Tongue (tissue), 2 donors: Measurements from ENCODE around the gene CBX1. TPM values are rescaled to one million over a fixed set of nuclear protein-coding genes. Genes with fewer than 3 reads are reported as not detected.
"Not testable (repeated sequence)": the region's sequence is repeated elsewhere in the genome, so short reads cannot be mapped to it uniquely, and the experiment has no call there.

ENCODE experiments used
- DNase-seq: peaks from one replicate; pipeline ENCODE4 v3.0.0-alpha.2; 2015
- total RNA-seq: library from RNA; depleted of rRNA; stranded (reverse); fragments of >200 nt; gene quantifications from one replicate; pipeline ENCODE4 v1.2.3, GENCODE V29; 2014

CBX1 gene
- total RNA-seq, 1 donor from 2014 or later = 61.0 TPM

DNA sequence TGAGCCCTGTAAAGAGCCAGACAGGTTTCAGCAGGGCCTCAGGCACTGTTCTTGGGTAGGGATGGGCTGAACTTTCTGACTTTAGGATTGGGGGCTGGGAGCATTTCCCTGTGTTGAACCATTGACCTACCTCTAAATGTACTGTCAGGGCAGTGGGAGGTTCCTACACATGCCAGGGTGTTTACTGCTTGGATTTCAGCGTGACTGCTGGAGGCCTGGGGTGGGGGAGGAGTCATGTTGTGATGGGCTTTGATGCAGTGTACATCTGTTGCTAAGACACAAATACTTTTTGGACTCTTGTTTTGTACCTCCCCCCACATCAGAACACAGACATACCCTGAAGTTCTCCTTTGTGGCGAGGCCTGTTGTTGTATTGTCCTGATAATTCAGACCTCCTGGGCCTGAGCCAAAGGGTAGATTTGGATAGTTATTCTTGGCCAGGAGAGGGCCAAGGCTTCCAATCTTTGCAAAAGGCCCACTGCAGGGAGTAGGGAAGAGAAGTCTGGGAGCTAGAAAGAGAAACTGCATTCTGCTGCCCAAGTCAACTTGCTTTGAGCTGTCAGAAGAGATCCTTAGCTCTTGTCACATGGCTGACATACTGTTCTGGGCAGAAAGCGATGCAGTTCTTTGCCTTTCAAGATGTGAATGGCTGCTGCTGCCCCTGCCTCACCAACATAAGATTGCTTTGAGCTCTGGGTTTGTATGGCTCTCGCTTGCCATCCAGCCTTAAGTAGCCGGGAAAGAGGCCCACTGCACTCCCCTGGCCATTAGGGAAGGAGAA, 49.4 kb downstream of the CBX1 start:
- peak; percentile 90 for DNase-seq

DNA sequence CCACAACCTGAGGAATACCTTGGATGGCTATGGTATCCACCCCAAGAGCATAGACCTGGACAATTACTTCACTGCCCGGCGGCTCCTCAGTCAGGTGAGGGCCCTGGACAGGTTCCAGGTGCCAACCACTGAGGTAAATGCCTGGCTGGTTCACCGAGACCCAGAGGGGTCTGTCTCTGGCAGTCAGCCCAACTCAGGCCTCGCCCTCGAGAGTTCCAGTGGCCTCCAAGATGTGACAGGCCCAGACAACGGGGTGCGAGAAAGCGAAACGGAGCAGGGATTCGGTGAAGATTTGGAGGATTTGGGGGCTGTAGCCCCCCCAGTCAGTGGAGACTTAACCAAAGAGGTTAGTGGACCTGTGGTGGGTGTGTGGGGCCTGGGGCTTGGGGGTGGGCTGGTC, 50.0 kb downstream of the CBX1 start:
- DNase-seq = no peak

DNA sequence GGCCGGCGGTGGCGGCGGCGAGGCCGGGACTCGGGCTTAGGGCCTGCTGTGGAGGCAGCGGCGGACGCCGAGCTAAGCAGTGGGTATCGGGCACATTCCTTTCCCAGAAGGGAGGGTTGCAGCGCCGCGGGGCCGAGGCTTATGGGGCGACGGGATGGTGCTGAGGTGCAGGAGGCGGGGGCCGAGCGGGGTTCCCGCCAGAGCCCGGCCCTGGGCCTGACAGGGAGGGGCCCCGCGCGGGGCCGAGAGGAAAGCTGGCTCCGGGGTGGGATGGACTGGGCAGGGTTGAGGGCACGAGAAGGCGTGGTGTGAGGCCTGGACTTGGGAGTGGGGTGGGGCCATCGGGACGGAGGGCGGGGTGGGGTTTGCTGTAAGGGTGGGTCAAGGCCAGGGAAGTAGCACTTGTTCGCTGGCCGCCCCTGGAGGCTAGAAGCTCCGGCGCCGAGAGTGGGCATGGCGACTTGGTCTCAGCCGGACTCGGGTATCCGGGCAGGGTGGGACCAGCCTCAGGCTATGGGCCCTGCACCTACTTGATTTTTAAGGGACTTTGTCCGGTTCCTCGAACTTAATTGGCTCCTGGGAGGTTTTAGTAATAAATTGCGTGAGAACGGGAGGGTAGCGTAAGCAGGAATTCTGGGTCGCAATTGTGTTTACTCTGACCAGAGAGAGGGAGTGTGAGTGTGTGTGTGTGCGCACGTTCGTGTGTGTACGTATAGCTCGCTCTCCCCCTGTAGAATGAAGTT, 52.7 kb downstream of the CBX1 start:
- peak; percentile 92 for DNase-seq

DNA sequence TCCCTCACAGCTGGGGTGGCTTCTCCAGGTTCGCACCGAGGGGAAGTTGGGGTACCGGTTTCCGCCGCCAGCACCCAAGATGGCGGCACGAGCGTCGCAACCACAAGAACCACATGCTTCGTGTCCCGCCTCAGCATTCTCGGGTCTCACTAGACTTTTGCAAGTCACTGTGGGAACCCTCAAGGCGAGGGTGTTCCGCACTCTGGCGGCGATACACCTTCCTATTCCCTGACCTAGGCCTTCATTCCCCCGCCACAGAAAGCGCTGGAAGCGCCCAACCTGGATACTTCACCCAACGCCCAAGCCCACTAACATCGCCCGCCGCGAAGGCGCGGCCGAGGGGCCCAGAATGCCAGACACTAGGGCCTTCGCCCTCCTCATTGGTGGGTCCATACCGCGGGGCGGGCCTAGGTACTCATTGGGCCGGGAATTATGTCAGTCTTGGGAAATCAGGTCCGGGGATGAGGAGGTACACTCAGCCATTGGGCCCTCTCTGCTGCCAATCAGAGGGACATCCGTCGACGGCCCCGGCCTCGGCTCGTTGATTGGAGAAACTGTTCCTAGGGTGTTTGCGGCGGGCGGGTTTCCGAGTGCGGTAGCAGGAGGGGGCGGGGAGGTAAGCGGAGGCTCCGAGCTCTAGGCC, 53.4 kb downstream of the CBX1 start, which contains the start of gene NFE2L1:
NFE2L1 (plus strand) TSS at position 619 of the 643 bp plus-strand sequence. CDS start 2,760 bp downstream, outside the sequence.
- peak; percentile 100 for DNase-seq

DNA sequence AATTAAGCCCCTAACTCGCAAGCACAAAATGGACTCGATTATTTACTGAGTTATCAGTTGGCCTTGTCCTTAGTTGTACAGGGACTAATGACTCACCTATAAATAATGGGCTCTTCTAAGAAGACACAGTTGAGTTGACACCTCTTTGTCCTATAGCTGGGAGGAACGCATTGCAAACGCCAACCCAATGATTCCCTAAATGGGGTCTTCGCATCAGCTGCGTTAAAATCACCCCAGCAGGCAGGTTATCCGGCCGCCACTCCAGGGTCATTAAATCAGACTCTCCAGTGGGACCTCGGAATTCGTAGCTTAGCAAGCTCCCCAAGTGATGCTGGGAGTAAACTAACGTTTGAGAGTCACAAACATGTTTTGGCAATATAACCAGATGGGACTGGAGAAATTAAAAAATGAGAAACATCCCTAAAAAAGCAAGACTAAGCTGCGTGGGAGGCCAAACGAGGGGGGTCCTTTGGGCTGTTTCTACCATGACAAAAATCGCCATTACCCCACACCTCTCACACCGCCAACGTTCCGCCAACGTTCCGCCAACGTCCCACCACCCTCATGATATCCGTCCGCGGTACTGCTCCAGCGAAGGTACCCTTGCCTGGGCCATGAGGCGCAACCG, 54.1 kb downstream of the CBX1 start:
- no peak for DNase-seq

DNA sequence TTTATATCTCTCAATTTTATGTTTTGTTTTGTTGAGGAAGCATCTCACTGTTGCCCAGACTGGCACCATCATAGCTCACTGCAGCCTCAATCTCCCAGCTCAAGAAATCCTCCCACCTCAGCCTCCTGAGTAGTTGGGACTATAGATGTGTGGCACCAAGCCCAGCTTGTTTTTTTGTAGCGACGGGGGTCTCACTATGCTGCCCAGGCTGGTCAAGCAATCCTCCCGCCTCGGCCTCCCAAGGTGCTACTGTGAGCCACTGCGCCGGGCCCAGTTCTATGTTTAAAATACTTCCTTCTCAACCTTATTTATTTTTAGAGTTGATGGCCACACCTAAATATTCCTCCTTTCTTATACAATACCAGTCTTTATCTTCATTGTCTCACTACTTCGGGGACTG, 55.0 kb downstream of the CBX1 start:
- DNase-seq = no peak

DNA sequence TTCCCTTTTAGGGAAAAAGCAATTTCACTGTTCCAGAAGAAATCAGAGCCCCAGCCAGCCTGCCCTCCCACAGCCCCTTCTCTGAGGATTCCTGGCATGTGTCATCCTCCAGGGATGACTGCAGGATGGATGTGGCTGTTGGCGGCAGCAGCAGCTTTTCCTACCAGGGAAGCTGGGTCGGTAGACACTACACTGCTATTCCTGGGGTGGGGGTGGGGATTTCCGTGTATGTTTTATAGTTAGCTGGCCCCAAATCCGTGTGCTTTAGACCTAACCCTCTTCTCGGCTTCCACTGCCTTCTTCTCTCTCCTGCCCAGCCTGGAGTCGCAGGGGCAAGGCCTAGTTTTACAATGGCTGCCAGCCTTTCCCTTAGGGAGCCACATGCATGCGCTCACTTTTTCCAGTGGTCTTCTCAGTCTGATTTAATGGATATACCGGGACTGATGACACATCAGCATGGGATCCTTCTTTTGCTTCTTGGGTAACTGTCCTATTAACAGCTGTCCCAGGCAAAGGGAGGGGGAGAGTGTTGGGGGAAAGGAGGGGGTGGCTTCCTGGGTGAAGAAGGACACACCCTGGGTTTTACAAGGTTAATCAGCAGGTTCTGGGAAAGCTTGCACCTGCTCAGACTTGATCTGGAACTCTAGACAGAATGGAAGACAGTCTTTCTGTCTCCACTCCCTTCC, 55.8 kb downstream of the CBX1 start:
- DNase-seq = peak; percentile 76

DNA sequence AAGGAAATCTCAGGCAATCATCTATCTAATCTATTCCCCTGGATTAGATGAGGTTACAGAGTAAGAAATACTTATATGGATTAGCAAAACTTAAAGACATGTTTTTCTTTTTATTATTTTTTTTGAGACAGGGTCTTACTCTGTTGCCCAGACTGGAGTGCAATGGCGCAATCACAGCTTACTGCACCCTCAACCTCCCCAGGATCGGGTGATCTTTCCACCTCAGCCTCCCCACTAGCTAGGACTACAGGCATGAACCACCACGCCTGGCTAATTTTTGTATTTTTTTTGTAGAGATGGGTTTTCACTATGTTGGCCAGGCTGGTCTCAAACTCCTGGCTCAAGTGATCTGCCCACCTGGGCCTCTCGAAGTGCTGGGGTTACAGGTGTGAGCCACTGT, 56.4 kb downstream of the CBX1 start:
- no peak for DNase-seq

DNA sequence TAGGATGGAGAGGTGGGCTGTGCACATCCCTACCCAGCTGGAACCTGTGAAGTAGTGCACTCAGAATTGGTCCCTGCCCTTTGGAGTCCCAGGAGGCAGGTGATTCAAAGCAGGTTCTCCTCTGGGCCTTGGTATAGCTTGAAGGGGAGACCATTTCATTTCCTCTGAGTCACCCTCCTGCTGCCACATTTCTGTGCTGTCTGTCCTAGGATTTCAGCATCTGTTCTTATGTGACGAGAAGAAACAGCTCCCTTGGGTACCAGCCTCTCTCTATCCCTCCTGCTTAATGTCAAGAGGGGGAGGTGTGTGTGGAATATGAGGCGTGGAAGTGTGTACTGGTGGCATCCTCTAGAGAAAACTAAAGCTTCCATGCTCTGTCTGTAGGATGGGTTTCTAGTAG, 58.1 kb downstream of the CBX1 start:
- DNase-seq = no peak

DNA sequence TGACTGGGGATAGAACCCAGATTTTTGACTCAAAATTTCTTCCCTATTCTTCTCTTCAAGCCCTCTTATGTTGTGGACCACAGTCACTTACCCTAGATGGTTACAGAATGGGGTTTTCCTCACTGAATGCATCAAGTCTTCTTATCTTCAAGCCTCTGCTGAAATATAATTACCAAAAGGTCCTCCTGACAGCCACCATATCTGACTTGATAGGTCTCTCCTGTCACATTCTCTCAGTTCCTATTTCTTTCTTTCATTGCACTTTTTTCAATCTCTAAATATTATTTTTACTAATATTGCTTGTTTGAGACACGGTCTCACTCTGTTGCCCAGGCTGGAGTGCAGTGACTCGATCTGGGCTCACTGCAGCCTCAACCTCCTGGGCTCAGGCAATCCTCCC, 62.6 kb downstream of the CBX1 start:
- DNase-seq = no peak

DNA sequence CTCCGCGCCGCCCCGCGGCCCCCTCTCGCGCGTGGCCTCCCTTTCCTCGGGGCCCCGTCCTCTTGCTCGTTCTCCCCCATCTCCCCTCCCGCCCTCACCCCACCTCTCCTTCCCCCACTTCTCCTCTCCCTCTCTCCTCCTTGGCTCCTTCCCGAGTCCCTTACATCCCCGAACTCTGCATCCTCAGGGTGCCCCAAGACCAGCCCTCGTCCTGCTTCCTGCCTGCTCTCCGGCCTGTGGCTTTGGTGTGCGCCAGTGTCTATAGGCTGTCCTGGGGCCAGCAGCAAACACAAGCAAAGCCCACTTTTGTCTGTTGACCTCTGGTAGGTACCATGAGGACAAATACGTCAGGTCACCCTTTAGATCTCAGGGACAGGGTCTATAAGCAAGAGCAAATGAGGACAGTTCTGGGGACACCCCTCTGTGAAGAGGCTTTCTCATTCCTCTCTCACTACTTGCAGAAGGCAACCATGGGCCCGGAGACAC, 63.4 kb downstream of the CBX1 start:
- DNase-seq = peak; percentile 30

DNA sequence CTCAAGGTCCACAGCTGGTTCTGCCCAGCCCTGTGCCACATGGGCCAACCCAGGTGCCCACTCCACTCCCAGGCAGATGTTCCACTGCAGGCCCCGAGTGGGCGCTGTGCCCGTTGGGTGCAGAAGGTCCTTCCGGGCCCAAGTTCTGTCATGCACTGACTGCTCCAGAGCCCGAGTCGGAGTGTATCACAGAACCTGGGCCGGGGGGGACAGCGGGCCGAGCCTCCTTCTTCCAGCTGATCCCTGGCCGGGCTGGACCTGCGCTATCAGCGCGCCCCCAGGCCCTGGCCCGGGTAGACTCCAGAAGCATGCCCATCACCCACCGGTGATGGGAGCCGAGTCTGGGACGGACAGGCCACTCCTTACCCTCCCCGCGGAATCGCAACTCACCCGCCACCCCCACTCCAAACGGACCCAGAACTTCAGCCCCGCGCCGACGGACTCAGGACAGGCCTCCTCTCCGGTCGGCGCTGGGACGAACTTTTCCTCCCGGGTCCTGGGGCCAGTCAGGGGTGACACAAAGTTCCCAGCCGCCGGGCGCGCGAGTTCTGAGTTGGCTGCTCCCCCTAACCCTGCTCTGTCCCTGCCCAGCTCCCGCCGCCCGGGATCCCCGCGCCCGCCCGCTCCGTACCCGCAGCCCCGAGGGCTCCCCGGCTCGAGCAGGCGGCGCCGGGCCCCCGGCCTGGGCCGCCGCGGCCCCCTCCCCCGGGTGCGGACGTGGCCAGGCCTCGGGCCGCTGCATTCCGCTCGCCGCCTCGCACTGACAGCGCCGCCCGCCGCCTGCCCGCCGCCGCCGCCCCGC, 64.0 kb downstream of the CBX1 start, which contains the start of gene COPZ2:
COPZ2 (minus strand) TSS at position 762 of the 802 bp plus-strand sequence; CDS start at position 742, 20 bp downstream.
- DNase-seq = peak; percentile 50

DNA sequence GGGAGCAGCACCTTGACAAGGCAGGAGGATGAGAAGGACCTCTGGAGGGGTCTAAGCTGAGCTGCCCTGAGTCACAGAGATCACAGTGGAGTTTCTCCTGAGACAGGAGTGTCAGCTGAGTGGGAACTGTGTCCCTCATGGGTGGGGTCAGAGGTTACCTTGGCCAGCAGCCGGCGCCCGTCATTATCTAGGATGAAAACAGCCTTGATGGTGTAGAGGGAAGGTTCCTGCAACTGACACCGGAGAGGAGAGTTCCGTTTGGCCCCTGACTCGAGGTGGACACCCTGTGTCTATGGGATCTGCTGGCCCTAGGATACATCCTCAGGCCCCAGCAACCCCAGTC, 64.6 kb downstream of the CBX1 start:
- DNase-seq = no peak

DNA sequence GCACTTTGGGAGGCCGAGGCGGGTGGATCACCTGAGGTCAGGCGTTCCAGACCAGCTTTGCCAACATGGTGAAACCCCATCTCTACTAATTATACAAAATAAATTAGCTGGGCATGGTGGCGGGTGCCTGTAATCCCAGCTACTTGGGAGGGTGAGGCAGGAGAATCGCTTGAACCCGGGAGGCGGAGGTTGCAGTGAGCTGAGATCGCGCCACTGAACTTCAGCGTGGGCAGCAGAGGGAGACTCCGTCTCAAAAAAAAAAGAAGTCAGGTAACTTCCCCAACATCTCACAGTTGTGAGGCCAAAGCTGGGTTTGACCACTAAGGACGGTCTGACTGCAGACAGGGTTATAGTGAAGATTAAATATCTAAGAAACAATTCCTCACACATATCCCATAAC, 66.5 kb downstream of the CBX1 start:
- not testable (repeated sequence) for DNase-seq

DNA sequence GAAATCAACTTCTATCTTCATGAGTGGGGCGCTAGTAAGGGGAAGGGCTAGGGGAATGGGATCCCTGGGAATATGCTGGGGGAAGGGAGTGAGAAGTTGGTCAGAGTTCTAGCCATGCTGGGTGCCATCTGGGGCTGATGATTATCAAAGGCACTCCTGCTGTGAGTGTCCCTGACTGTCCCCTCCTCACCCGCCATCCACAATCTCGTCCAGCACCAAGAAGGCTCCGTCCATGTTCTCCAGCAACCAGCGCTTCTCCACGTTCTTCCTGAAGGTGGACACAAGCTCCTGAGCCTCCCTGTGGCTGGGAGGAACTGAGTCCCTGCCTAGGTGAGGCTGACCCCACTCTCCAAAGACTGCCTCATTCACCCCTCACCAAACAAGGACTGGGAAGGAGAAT, 69.3 kb downstream of the CBX1 start:
- no peak for DNase-seq

DNA sequence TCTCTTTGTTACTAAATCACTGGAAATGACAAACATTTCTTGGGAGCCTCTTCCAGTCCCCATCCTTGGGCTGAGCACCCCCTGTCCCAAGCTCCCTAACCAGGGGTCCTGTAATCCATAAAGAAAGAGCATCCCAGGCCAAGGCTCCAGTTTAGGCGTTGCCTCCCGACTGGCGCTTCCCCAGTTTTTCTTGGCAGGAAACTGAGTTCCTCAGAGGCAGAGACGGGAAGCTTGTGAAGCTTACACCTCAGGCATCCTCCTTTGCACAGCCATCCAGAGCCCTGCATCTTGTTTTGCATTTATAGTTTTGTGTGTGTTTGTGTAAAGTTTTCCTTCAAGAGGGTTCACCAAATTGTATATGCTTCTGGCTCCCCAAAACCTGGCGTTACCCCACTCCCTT, 70.7 kb downstream of the CBX1 start:
- DNase-seq = peak; percentile 30

DNA sequence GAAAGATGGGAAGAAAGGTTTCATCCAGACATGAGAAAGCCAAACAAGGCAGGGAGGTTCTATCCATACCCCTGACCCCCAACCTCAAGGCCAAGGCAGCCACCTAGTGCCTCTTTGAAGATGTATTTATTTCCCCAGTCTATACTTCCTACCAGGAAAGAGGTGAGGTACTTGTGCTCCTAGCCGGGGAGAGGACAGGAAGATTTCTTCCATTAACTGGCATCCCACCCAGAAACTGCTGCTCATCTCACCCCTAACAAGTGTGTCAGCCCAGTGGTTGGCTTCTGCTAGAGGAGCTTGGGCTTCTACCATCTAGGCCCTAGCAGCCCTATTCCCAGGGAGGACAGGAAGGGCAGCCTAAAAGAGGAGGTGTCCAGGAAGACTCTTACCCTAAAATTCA, 72.5 kb downstream of the CBX1 start:
- no peak for DNase-seq

DNA sequence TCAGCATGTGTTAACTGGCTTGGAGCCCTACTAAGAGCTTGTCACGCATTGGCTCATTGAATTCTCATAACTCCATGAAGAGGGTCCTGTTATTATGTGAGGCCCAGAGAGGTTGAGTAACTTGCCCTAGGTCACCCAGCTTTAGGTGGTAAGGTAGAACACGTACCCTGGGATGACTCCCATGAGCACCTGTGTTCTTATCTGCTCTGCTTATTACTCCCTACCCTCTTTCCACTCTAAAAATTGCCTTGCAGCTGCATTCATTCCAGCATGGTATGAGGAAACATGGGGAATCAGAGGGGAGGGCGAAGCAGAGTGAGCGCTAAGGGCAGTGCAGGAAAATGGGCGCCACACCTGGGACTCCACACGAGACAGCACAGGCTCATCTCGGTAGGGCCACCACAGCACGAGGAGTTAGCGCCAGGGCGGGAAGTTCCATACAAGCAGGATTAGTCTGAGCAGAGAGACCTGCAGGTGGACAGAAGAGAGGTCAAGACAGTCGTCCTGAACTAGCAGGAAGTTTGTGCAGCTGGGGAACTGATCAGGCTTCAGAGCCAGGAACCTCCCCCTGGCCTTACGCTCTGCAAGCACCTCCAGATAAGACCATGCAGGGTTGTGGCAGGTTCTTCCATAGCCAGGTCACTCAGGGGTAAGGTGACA, 73.8 kb downstream of the CBX1 start:
- no peak for DNase-seq

DNA sequence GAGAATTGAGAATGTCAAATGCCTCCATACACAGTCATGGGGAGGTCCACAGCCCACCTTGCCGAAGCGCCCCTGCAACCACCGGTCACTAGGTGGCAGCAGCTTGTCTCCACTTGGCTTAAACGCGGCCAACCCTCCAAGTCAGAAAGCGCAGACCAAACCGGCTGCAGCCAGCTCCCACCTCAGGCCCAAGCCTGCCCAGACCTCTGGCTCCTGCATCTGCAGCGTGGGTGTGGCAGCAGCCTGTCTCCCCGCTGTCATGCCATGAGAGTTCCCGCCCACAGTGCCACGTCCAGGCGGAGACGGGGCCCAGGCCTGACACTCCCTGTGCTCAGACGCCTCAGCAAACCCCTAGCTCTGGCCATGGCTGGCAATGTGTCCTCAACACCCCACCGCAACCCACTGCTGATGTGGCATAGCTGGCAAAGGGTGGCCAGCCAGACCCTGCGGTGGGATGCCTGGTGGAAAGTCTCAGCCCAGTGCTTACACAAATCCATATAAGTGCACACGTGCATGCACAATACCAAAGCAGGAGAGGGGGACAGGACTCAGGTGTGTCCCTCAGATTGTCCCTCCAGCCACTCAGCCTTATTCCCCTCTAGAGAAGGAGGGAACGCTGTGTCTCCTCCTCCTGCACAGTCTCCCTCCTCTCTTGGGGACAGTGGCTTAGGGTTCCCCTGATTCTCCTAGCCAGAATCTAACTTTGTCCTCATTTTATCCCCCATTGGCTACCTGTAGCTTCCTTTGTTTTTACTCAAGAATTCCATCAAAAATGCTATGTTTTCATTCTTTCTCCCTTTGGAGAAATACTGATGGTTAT, 74.6 kb downstream of the CBX1 start:
- DNase-seq = peak; percentile 96
